Forelimb muscle (tissue), 1 donor: ENCODE data around the gene TGIF2. TPM values are rescaled to one million over a fixed set of nuclear protein-coding genes. Genes with fewer than 3 reads are reported as not detected.
"Not testable (repeated sequence)": the region's sequence is repeated elsewhere in the genome, so short reads cannot be mapped to it uniquely, and the experiment has no call there.

ENCODE experiments used
- DNase-seq: peaks from one replicate; pipeline ENCODE4 v3.0.0-alpha.2; 2013; ENCODE audit warnings: low read depth
- polyA plus RNA-seq: library from polyadenylated mRNA; unstranded; fragments of 120-200 nt; gene quantifications from one replicate; pipeline ENCODE4 v1.2.1, GENCODE V29; 2013; ENCODE audit not compliant: insufficient read length

TGIF2 gene
- polyA plus RNA-seq, 1 donor, result 20.0 TPM

DNA sequence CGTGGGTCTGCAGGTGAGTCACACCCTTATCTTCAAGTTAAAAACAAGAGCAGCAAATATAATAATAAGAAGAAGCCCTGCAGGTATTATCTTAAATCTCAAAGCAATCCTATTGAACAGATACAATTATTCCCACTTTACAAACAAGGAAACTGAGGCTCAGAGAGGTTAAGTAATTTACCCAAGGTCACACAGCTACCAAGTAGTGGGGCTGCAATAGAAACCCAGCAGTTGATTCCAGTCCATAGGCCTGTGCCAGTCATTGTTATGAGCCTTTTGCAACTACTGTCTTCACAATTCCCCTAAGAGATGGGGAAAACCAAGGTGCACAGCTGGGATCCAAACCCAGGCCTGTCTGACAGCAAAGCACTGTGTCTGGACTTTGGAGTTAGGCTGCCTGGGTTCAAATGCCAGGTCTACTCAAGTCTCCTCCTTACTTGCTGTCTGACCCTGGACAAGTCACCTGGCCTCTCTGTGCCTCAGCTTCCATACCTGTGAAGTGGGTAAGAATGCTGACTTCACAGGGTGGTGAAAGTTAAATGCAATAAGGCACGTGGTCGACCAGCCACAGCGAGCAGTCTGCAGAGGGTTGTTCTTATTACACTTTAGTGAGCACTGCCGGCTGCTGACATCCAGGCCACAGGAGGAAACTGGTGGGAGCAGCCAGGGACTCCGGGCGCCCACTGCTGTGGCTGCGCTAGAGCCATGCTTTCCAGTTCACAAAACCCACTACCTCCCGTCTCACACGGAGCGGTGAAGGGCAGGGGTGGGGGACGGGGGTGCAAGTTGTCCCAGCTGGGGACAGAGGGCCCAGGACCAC, 26.0 kb upstream of the TGIF2 start:
- DNase-seq, result no peak

- no peak for DNase-seq
Observed at GRCh38 chr20:36548006-36548315, 25.4 kb upstream of the TGIF2 start.

- DNase-seq, result no peak
Observed at GRCh38 chr20:36548704-36549627, 24.4 kb upstream of the TGIF2 start.

GRCh38 chr20:36549628-36549941, 23.8 kb upstream of the TGIF2 start:
- DNase-seq, result no peak

GRCh38 chr20:36549942-36550789, 23.2 kb upstream of the TGIF2 start:
- no peak for DNase-seq

GRCh38 chr20:36550790-36551299, 22.6 kb upstream of the TGIF2 start:
- DNase-seq, result no peak

GRCh38 chr20:36555248-36555647, 18.1 kb upstream of the TGIF2 start:
- no peak for DNase-seq

DNA sequence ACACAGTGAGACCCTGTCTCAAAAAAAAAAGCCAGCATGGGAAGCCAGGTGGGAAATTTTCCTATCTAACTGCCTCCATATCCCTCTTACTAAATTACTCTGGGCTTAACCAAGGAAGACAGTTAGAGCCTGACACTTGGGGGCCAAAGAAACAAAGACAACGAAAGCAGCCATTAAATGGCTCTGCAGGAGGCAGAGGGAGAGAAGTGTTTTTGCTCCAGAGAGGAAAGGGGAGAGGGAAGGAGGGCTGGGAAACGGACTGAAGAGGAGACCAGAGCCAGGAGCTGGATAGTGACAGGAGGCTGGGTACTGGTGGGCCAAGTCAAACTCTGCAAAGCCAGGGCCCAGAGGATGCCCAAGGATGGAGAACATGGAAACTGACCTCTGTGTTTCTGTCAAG, 10.7 kb upstream of the TGIF2 start:
- no peak for DNase-seq

- DNase-seq, result no peak
Observed at GRCh38 chr20:36563374-36563773, 10.0 kb upstream of the TGIF2 start.

DNA sequence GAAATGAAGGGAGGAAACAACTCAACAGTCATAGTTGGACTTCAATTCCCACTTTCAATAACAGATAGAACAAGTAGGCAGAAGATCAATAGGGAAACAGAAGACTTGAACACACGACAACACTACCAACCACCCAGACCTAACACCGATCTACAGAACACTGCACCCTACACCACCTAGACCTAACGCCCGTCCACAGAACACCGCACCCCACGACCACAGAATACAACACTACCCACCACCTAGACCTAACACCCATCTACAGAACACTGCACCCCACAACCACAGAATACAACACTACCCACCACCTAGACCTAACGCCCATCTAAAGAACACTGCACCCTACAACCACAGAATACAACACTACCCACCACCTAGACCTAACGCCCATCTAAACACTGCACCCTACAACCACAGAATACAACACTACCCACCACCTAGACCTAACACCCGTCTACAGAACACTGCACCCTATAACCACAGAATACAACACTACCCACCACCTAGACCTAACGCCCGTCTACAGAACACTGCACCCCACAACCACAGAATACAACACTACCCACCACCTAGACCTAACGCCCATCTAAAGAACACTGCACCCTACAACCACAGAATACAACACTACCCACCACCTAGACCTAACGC, 9.2 kb upstream of the TGIF2 start:
- not testable (repeated sequence) for DNase-seq

DNA sequence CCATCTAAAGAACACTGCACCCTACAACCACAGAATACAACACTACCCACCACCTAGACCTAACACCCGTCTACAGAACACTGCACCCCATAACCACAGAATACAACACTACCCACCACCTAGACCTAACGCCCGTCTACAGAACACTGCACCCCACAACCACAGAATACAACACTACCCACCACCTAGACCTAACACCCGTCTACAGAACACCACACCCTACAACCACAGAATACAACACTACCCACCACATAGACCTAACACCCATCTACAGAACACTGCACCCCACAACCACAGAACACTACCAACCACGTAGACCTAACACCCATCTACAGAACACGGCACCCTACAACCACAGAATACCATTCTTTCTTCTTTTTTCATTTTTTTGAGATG, 8.7 kb upstream of the TGIF2 start:
- DNase-seq, result not testable (repeated sequence)

- DNase-seq, result no peak
Observed at GRCh38 chr20:36565520-36565919, 7.9 kb upstream of the TGIF2 start.

GRCh38 chr20:36569847-36570429, 3.5 kb upstream of the TGIF2 start:
- DNase-seq, result no peak

DNA sequence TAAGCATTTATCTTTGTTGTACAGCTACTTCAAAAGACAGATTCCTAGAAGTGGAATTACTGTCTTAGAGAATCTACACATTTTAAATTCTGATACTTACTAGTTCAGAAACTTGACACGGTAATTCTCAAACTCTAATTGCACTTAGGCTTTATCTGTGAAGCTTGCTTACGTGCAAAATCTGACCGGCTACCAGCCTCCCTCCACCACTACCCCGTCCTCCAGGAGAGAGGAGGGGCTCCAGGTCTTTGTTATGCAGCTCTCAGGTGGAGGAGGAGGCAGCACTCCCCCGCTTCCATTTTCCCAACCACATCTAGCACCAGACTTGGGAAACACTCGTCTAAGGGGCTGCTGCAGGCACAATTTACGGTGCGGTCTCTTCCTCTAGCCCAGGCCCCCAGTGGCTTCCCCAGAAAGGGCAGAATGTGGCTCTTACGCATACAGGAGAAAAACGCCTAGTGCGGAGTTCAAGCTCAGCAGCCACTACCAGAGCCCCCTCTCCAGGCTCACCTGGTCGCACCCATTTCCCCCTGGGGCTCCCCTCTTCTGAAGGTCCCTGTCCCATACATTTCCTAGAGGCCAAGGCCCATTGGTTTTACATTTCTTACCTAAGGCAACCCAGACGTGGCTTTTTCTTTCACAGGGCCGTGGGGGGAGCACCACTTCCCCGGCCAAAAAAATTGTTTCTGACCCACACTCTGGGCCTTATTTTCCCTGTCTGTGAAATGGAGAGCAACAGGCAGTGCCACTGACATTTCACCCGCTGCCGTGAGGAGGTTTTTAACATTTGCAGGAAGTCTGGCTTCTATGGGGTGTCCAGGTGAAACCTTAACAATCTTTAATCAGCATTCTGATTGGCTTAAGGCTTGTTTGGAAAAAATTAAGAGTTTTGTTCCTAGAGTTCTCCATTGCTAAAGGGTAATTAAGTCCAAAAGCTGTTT, 1.6 kb upstream of the TGIF2 start:
- no peak for DNase-seq

DNA sequence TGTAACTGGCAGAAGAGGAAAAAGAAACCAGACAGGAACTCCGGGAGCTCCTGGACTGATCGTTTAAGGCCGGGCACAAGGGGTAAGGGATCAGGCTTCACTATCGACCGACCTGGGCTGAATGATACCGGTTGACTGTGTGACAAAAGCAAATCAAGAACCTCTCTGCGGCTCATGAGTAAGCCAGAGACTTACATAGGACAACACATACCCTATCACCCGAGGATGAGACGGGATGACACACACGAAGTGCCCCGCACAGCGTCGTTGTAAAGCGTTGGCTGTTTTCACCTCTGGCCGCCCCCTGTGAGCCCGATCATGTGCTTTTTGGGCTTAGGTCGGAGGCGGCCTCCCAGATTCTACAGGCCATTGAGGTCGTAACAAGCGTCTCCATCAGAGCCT, 695 bp upstream of the TGIF2 start:
- no peak for DNase-seq

- no peak for DNase-seq
Observed at GRCh38 chr20:36573798-36574365, 485 bp downstream of the TGIF2 start.

- DNase-seq, result no peak
Observed at GRCh38 chr20:36574366-36575135, 1.2 kb downstream of the TGIF2 start.

DNA sequence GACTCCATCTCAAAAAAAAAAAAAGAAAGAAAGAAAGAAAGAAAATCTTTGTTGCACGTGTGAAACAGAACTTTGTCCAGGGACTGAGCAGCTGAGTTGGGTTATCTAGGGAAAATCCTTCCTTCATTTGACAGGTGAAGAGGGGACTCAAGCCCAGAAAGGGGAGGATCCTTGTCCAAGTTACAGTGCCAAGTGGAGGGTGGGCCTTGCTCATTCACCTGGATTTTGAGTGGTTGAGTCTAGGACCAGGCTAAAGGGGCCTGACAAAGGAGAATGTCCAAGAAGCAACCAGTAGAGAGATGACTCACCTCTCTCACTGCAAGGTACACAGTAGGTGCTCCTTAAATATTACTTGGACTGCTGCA, 2.7 kb downstream of the TGIF2 start:
- DNase-seq, result no peak
